Measurements from ENCODE around the gene GARIN5A.
"Not testable (repeated sequence)": the region's sequence is repeated elsewhere in the genome, so short reads cannot be mapped to it uniquely, and the experiment has no call there.

The GARIN5A gene

GRCh38 chr19:50488389-50489194 is 11.9 kb upstream of the GARIN5A start:
- DNase-seq (ENCODE audit: low spot score) = no peak

GRCh38 chr19:50486823-50487515 is 10.3 kb upstream of the GARIN5A start:
- DNase-seq (ENCODE audit: low spot score) = no peak

GRCh38 chr19:50485284-50485955 is 8.8 kb upstream of the GARIN5A start:
- DNase-seq (ENCODE audit: low spot score) = no peak

- DNase-seq (ENCODE audit: low spot score) = no peak
Observed at GRCh38 chr19:50482916-50483315, 6.3 kb upstream of the GARIN5A start.

- DNase-seq (ENCODE audit: low spot score) = no peak
Observed at GRCh38 chr19:50482271-50482855, 5.7 kb upstream of the GARIN5A start.

GRCh38 chr19:50481351-50482149 is 4.9 kb upstream of the GARIN5A start:
- DNase-seq (ENCODE audit: low spot score) = no peak

- DNase-seq (ENCODE audit: low spot score) = no peak
Observed at GRCh38 chr19:50480281-50481111, 3.8 kb upstream of the GARIN5A start.

- DNase-seq (ENCODE audit: low spot score) = no peak
Observed at GRCh38 chr19:50479761-50480251, 3.2 kb upstream of the GARIN5A start.

GRCh38 chr19:50478901-50479715 is 2.5 kb upstream of the GARIN5A start:
- no peak for DNase-seq (ENCODE audit: low spot score)

- no peak for DNase-seq (ENCODE audit: low spot score)
Observed at GRCh38 chr19:50477751-50478515, 1.3 kb upstream of the GARIN5A start.

- DNase-seq (ENCODE audit: low spot score) = no peak
Observed at GRCh38 chr19:50476907-50477238, 225 bp upstream of the GARIN5A start.

- no peak for DNase-seq (ENCODE audit: low spot score)
Observed at GRCh38 chr19:50475736-50476223, 868 bp downstream of the GARIN5A start.

GRCh38 chr19:50475101-50475568 is 1.5 kb downstream of the GARIN5A start:
- DNase-seq (ENCODE audit: low spot score) = no peak

- DNase-seq (ENCODE audit: low spot score) = not testable (repeated sequence)
Observed at GRCh38 chr19:50473336-50473735, 3.3 kb downstream of the GARIN5A start.

GRCh38 chr19:50468818-50469217 is 7.8 kb downstream of the GARIN5A start:
- DNase-seq (ENCODE audit: low spot score) = no peak

GRCh38 chr19:50467566-50467965 is 9.1 kb downstream of the GARIN5A start:
- DNase-seq (ENCODE audit: low spot score) = no peak

- no peak for DNase-seq (ENCODE audit: low spot score)
Observed at GRCh38 chr19:50466706-50467039, 10.0 kb downstream of the GARIN5A start.

- DNase-seq (ENCODE audit: low spot score) = no peak
Observed at GRCh38 chr19:50465986-50466705, 10.5 kb downstream of the GARIN5A start.
